SKM-1 (cell line): ENCODE results near the gene PPP3R1.

Experiments used
- DNase-seq: peaks from one replicate; lab custom pipeline; 2025; ENCODE audit not compliant: unreplicated experiment; lab: John Stamatoyannopoulos, UW

Gene PPP3R1

GRCh38 chr2:68263632-68264031 is 11.3 kb upstream of the PPP3R1 start:
- no peak for DNase-seq

GRCh38 chr2:68258851-68259250 is 6.5 kb upstream of the PPP3R1 start:
- no peak for DNase-seq

GRCh38 chr2:68256093-68256450 is 3.7 kb upstream of the PPP3R1 start:
- no peak for DNase-seq

- DNase-seq = no peak
These were observed 1.1 kb upstream of the PPP3R1 start for GRCh38 chr2:68253219-68254068.

GRCh38 chr2:68251855-68252399 is 405 bp downstream of the PPP3R1 start:
- DNase-seq = no peak

GRCh38 chr2:68251187-68251854 is 1.0 kb downstream of the PPP3R1 start:
- DNase-seq = peak; percentile 82

GRCh38 chr2:68250652-68251186 is 1.6 kb downstream of the PPP3R1 start:
- no peak for DNase-seq

GRCh38 chr2:68250196-68250595 is 2.1 kb downstream of the PPP3R1 start:
- no peak for DNase-seq

GRCh38 chr2:68248806-68249205 is 3.5 kb downstream of the PPP3R1 start:
- no peak for DNase-seq

GRCh38 chr2:68248361-68248760 is 4.0 kb downstream of the PPP3R1 start:
- DNase-seq = no peak

- no peak for DNase-seq
These were observed 5.9 kb downstream of the PPP3R1 start for GRCh38 chr2:68246396-68246795.

- DNase-seq = no peak
These were observed 6.7 kb downstream of the PPP3R1 start for GRCh38 chr2:68245672-68246071.

GRCh38 chr2:68245066-68245465 is 7.3 kb downstream of the PPP3R1 start:
- no peak for DNase-seq

- no peak for DNase-seq
These were observed 7.9 kb downstream of the PPP3R1 start for GRCh38 chr2:68244456-68244855.

- DNase-seq = no peak
These were observed 10.6 kb downstream of the PPP3R1 start for GRCh38 chr2:68241732-68242131.

- no peak for DNase-seq
These were observed 11.9 kb downstream of the PPP3R1 start for GRCh38 chr2:68240446-68240845.

- DNase-seq = no peak
These were observed 13.1 kb downstream of the PPP3R1 start for GRCh38 chr2:68238955-68239822.

- DNase-seq = no peak
These were observed 14.3 kb downstream of the PPP3R1 start for GRCh38 chr2:68237976-68238580.

- no peak for DNase-seq
These were observed 14.9 kb downstream of the PPP3R1 start for GRCh38 chr2:68237404-68237803.

GRCh38 chr2:68236876-68237275 is 15.5 kb downstream of the PPP3R1 start:
- no peak for DNase-seq
